Thoracic aorta (tissue), 2 donors: ENCODE results near the gene CYP46A1. TPM values are rescaled to one million over a fixed set of nuclear protein-coding genes. Genes with fewer than 3 reads are reported as not detected.

Source experiments
- ATAC-seq: fragments of 150-250 bp; one replicate; pipeline ENCODE4 v1.8.0; 2017; ENCODE audit warnings: low read depth; ENCODE audit not compliant: insufficient number of reproducible peaks, low FRiP score
- DNase-seq: peaks from one replicate; pipeline ENCODE4 v3.0.0-alpha.2; 2020; ENCODE audit warnings: low spot score
- H3K27ac ChIP-seq, 2 donors: fragments of 200-600 bp; sonication (generic); 1 replicate in 1 of 2; 2 replicates in 1 of 2; pipeline ENCODE4 v1.5.1; 2016; ENCODE audit warnings: mild to moderate bottlenecking in 2 of 2, moderate library complexity in 2 of 2
- H3K27me3 ChIP-seq: fragments of 200-600 bp; sonication (generic); replicated peaks from 2 replicates; pipeline ENCODE4 v1.6.0; 2016; ENCODE audit warnings: mild to moderate bottlenecking; ENCODE audit not compliant: insufficient read depth
- H3K36me3 ChIP-seq: fragments of 200-600 bp; sonication (generic); one replicate; pipeline ENCODE4 v1.5.1; 2016
- H3K4me1 ChIP-seq, 2 donors: fragments of 200-600 bp; sonication (generic); 1 replicate in 1 of 2; 2 replicates in 1 of 2; pipeline versions ENCODE4 v1.5.1 to v1.6.0; 2016; ENCODE audit warnings: low read depth in 2 of 2, mild to moderate bottlenecking in 1 of 2; ENCODE audit not compliant: control insufficient read depth in 1 of 2
- H3K4me3 ChIP-seq: fragments of 200-600 bp; sonication (generic); 2 replicates; pipeline ENCODE4 v1.5.1; 2016; ENCODE audit warnings: mild to moderate bottlenecking
- H3K9me3 ChIP-seq: fragments of 200-600 bp; sonication (generic); 2 replicates; pipeline ENCODE4 v1.5.1; 2016
- CTCF ChIP-seq: fragments of 200-600 bp; sonication (generic); IDR thresholded peaks from one replicate; pipeline ENCODE4 v1.5.1; 2019; ENCODE audit warnings: antibody characterized with exemption
- total RNA-seq, 2 donors: library from RNA; depleted of rRNA; stranded (reverse); fragments of >200 nt; gene quantifications; one replicate each; pipeline versions ENCODE4 v1.1.0 to v1.2.3, GENCODE V29; 2016

CYP46A1 gene
- total RNA-seq, 2 donors from 2014 or later, result 0.68 to 1.3 TPM

GRCh38 chr14:99685596-99685995 is 1.5 kb downstream of the CYP46A1 start:
- H3K4me1 ChIP-seq, result peaks cover 3 to 12% of the 10 kb centered on the region in 2 donors
- H3K36me3 ChIP-seq, result no peaks in the 10 kb centered on the region
- H3K27me3 ChIP-seq, result no peaks in the 10 kb centered on the region
- ATAC-seq, result no peak
- no peak overlapping the region for H3K27ac ChIP-seq
- DNase-seq, result no peak
- H3K4me3 ChIP-seq, result no peak overlapping the region
- TF ChIP-seq CTCF, result no peak
- no peaks in the 10 kb centered on the region for H3K9me3 ChIP-seq

GRCh38 chr14:99686557-99687283 is 2.6 kb downstream of the CYP46A1 start:
- no peaks in the 10 kb centered on the region for H3K9me3 ChIP-seq
- DNase-seq (no peak), ATAC-seq (no peak)
- no peaks in the 10 kb centered on the region for H3K27me3 ChIP-seq
- H3K4me1 ChIP-seq, result peaks cover 3 to 12% of the 10 kb centered on the region in 2 donors
- TF ChIP-seq CTCF, result no peak
- H3K4me3 ChIP-seq, result no peak overlapping the region
- no peak overlapping the region for H3K27ac ChIP-seq
- no peaks in the 10 kb centered on the region for H3K36me3 ChIP-seq

GRCh38 chr14:99687284-99688209 is 3.4 kb downstream of the CYP46A1 start:
- H3K4me3 ChIP-seq, result no peak overlapping the region
- no peak overlapping the region for H3K27ac ChIP-seq
- TF ChIP-seq CTCF, result peak; percentile 42
- DNase-seq (no peak), ATAC-seq (no peak)
- H3K4me1 ChIP-seq, result peaks cover 3 to 12% of the 10 kb centered on the region in 2 donors
- H3K9me3 ChIP-seq, result no peaks in the 10 kb centered on the region
- H3K36me3 ChIP-seq, result no peaks in the 10 kb centered on the region
- H3K27me3 ChIP-seq, result no peaks in the 10 kb centered on the region

- DNase-seq, result no peak
- H3K4me3 ChIP-seq, result no peak overlapping the region
- H3K9me3 ChIP-seq, result no peaks in the 10 kb centered on the region
- ATAC-seq, result no peak
- H3K27me3 ChIP-seq, result no peaks in the 10 kb centered on the region
- TF ChIP-seq CTCF, result no peak
- H3K4me1 ChIP-seq, result peaks cover 3 to 7% of the 10 kb centered on the region in 2 donors
- H3K27ac ChIP-seq, result no peak overlapping the region
- no peaks in the 10 kb centered on the region for H3K36me3 ChIP-seq
Measured at GRCh38 chr14:99688210-99688581, 4.1 kb downstream of the CYP46A1 start.

- Histone ChIP-seq H3K9me3 (no peaks in the 10 kb centered on the region), H3K27me3 (no peaks in the 10 kb centered on the region), H3K27ac (no peak overlapping the region), H3K36me3 (no peaks in the 10 kb centered on the region), H3K4me1 (peaks cover 3 to 6% of the 10 kb centered on the region in 2 donors), H3K4me3 (no peak overlapping the region)
- ATAC-seq, result no peak
- TF ChIP-seq CTCF, result no peak
- DNase-seq, result no peak
Measured at GRCh38 chr14:99688629-99689028, 4.5 kb downstream of the CYP46A1 start.
